Brain pericyte (primary cell): ENCODE results near the gene ALMS1.
"Not testable (repeated sequence)": the region's sequence is repeated elsewhere in the genome, so short reads cannot be mapped to it uniquely, and the experiment has no call there.

Experiments used
- DNase-seq: peaks from one replicate; pipeline ENCODE4 v3.0.0-alpha.2; 2012; ENCODE audit warnings: low read depth, low spot score

Gene ALMS1

DNA sequence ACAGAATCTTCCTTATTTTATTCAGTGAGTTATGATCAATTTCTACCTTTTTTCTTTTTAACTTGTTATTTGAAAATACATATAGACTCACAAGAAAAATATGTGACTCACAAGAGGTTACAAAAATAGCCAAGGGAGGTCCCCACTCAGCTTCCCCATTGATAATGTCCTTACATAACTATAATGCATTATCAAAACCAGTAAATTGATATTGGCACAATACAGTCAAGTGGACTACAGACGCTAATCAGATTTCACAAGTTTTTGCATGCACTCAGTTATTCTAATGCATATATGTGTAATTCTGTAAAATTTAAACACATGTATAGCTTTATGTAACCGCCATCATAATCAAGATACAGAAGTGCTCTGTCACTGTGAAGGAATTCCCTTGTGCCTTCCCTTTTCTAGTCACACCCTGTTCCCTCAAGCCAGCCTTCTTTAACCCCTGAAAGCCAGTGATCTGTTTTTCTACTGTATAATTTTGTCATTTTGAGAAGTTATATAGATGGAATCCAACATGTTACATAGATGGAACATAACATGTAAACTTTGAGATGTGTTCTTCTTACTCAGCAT lies 118.4 kb downstream of the ALMS1 start:
- DNase-seq, result no peak

DNA sequence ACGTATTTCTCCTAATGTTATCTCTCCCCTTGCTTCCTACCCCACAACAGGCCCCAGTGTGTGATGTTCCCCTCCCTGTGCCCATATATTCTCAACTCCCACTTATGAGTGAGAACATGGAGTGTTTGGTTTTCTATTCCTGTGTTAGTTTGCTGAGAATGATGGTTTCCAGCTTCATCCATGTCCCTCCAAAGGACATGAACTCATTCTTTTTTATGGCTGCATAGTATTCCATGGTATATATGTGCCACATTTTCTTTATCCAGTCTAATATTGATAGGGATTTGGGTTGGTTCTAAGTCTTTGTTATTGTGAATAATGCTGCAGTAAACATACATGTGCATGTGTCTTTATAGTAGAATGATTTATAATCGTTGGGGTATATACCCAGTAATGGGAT lies 119.2 kb downstream of the ALMS1 start:
- not testable (repeated sequence) for DNase-seq

- not testable (repeated sequence) for DNase-seq
Measured at GRCh38 chr2:73510470-73510869, 124.8 kb downstream of the ALMS1 start.

DNA sequence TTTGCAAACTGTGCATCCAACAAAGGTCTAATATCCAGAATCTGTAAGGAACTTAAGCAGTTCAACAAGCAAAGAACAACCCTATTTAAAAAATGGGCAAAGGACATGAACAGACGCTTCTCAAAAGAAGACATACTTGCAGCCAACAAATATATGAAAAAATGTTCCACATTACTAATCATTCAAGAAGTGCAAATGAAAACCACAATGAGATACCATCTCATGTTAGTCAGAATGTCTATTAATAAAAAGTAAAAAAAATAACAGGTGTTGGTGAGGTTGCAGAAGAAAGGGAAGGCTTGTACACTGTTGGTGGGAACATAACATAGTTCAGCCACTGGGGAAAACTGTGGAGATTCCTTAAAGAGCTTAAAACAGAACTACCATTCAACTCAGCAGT lies 130.4 kb downstream of the ALMS1 start:
- no peak for DNase-seq

- no peak for DNase-seq
Measured at GRCh38 chr2:73528688-73529087, 143.1 kb downstream of the ALMS1 start.

DNA sequence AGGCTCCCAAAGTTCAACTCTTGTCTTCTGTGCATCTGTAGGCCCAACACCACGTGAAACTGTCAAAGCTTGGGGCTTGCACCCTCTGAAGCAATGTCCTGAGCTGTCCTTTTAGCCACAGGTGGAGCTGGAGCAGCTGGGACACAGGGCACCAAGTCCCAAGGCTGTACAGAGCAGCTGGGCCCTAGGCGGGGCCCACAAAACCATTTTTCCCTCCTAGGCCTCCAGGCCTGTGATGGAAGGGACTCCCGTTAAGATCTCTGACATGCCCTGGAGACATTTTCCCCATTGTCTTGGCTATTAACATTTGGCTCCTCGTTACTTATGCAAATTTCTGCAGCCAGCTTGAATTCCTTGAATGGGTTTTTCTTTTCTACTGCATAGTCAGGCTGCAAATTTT lies 145.1 kb downstream of the ALMS1 start:
- DNase-seq, result not testable (repeated sequence)

GRCh38 chr2:73532381-73532780 lies 146.7 kb downstream of the ALMS1 start:
- no peak for DNase-seq

DNA sequence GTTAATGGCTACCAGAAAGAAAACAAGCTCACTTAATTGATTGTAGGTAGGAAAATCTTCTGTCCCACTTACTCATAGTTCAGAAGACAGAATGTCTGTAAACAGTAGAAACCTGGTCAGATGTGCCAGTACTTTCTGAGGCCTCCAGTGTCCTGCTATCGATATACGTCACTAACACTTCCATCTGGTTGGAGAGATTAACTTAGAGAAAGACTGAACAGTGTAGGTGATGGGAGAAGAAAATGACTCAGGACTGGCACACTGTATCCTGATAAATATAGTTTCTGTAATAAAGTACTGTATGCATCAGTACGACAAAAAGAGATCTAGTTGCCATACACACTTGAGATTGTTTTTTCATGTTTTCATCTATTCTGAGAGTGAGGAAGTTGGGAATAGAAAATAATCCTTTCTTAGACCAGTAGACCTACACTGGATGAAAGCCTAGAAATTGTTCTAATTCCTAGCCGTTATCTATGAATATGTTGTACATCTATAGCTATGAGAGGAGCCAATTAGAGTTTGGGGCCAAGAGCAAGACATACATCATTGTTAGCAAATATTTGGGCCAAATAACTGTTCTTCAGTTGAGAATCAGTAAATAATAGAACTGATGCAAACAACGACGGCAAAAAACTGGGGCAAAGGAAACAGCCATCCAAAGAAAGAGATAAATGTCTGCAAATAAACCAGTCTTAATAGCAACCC lies 150.7 kb downstream of the ALMS1 start:
- no peak for DNase-seq

DNA sequence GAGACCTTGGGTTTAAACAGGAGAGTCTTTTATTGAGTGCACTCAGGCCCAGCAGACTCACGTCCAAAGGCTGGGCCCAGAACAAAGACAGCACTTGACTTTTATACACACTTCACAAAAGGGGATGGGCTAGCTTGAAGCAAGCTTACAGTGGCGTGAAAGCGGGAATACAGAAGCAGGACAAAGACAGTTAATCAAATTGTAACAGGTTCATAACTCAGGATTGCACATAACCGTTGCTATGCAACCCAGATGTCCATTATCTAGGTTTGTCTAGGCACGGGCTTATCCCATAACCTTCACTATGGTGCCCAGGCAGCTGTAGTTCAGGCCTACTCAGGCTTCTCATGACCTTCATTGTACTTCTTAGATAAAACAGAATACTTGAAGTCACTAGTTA lies 175.2 kb downstream of the ALMS1 start:
- not testable (repeated sequence) for DNase-seq

- DNase-seq, result no peak
Measured at GRCh38 chr2:73561422-73561821, 175.8 kb downstream of the ALMS1 start.

DNA sequence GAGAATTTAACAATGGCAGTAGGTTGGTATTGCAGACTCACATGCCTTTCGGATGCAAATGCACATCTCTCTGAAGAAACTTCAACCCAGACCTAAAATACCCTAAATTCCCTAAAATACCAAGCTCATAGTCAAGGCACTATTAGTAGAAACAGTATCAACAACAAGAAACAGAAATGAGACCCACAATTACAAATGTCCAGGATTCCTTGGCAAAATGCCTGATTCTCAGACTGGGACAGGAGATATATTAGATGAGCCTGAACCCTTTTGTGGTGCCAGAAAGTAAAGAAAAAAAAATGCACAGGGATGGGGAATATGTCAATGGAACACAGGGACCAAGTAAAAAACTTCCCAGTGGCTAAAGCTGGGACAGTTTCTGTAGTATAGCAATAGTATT lies 179.3 kb downstream of the ALMS1 start:
- no peak for DNase-seq

DNA sequence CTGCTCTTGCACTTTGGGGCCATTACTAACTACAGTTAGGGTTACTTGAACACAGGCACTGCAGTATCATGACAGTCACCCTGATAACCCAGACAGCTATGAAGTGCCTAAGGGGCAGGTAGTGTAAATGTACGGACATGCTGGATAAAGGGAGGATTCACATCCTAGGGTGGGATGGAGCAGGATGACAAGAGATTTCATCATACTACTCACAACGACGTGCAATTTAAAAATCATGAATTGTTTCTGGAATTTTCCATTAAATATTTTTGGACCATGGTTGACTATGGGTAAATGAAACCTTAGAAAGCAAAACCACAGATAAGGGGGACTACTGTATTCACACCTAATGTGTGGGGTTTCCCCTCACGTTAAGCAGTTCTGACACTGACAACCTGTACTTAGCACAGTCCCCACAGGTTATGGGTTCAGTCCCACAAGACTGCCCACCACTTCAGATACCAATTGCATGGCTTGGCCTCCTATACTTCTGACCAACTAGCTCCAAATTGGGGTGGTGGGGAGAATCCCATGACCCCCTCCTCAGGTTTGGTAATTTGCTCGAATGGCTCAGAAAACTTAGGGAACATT lies 180.7 kb downstream of the ALMS1 start:
- no peak for DNase-seq

GRCh38 chr2:73575261-73575660 lies 189.6 kb downstream of the ALMS1 start:
- no peak for DNase-seq

- no peak for DNase-seq
Measured at GRCh38 chr2:73582364-73582763, 196.7 kb downstream of the ALMS1 start.

DNA sequence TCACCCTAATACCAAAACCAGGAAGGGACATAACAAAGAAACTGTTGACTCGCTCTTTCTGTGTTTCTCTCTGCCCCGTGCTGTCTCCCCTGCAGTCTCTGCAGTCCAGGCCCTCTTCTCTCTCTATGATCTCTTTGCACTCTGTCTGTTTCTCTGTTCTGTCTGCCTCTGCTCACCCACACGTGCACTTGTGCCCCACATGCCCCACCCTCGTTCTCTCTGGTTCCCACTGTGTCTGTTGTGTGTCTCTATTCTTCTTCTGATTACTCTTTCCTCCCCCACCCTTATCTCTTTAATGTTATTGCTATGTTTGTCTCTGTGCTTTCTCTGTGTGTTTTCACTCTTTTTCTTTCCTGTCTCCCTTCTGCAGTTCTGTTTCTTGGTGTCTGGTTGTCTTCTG lies 202.5 kb downstream of the ALMS1 start:
- DNase-seq, result no peak

GRCh38 chr2:73593680-73594079 lies 208.0 kb downstream of the ALMS1 start:
- no peak for DNase-seq

- no peak for DNase-seq
Measured at GRCh38 chr2:73594251-73594650, 208.6 kb downstream of the ALMS1 start.

DNA sequence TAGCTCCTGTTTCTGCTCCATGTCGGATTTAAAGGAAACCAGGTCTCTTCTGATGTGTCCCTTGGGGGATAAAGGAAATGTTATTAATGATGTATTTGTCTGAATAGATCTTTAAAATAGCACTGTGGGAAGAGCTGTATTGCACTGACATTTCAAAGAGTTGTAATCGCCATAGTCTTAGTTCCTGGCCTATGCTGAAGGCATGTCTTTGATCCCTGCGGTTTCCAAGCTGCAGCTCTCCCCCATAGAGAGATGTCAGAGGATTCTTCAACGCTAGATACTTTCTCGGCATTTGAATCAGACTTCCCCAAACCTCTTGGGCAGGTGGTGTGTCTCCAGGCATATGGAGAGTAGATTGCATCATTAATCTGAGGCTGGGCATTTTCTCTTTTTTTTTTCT lies 216.1 kb downstream of the ALMS1 start:
- DNase-seq, result no peak

GRCh38 chr2:73603099-73603588 lies 217.5 kb downstream of the ALMS1 start:
- not testable (repeated sequence) for DNase-seq

DNA sequence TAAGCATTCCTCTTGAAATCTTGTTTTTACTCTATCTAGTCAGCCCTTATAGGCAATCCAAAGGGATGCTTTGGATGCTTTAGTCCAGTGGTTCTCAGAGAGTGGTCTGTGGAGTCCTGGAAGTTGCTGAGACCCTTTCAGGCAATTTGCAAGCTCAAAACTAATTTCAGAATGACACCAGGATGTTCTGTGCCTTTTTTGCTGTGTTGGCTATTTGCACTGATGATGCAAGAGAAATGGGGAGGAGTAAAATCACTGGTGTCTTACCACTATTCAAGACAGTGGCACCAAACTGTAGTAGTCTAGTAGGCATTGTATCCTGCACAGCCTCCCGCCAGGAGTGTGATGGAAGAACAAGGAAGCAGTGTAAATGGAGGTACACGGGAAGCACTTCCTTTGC lies 219.0 kb downstream of the ALMS1 start:
- not testable (repeated sequence) for DNase-seq

GRCh38 chr2:73610111-73610510 lies 224.5 kb downstream of the ALMS1 start:
- no peak for DNase-seq

DNA sequence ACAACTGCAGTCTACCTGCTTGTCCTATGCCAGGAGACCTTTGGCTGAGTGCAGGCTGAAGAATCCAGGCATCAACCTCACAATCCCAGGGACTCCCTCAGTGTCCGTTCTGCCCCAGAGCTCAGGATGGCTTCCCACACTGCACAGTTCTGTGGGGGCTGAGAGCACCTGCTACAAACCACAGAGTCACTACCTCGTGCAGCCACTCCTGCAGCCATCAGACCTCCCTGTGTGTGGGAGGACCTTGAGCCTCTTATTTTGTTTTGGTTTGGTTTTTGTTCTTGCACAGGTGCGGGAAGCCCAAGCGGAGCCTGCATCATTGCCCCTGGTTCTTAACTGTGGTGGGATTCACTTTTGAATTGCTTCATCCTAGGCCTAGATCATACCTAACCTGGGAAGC lies 225.6 kb downstream of the ALMS1 start:
- no peak for DNase-seq

- no peak for DNase-seq
Measured at GRCh38 chr2:73611867-73612266, 226.2 kb downstream of the ALMS1 start.
